GM18951 (cell line): Measurements from ENCODE around the gene BICC1.

ENCODE experiments used
- POLR2A ChIP-seq: IDR thresholded peaks from 4 replicates; pipeline ENCODE4 v1.6.1; 2011; ENCODE audit warnings: mild to moderate bottlenecking; ENCODE audit not compliant: insufficient read length, insufficient read depth; ENCODE audit errors: extremely low read depth
- in situ Hi-C: fragments of 300-500 bp; cut with MboI; formaldehyde crosslinking; loops from one replicate; pipeline ENCODE4 v1.12.0; 2022; ENCODE audit warnings: low sequenced_read_pairs, mixed read lengths, inconsistent platforms; ENCODE audit not compliant: unreplicated experiment

BICC1 gene

DNA sequence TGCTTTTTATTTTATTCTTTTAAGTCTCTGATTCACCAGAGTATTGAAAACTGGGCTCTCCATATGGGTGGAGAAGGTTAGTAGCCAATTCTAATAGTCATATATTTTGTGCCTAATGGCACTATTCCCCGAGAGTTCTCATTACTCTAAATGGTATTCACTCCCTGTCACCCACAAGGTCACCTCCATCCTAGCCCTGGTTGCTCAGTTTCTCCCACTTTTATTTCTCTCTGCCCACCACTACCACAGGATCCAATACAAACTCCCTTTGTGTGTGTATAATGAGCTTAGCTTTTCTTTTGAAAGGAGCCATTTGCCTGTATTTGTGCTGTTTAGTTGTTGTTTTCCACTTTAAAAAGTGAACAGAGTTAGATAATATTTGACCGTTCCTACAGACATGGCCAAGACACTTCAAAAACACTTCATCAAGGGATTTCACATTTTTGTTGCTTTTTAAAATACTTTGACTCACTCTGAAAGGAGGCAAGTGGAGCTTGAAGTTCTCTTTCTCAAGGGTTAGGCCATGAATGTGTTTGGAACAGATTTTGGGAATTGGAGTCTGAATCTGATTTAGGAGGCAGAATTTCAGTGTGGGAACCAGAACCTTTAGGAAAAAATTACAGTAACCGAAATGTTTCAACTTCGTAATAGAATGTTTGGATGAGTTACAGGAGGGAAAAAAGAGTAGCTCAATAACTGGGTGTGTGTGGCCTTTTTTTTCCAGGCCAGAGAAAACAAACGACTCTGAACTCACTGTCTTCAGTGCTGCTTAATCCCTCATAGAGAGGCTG, 321.3 kb downstream of the BICC1 start:
- TF ChIP-seq POLR2A: no peak
- in situ Hi-C loops: no loop called here

DNA sequence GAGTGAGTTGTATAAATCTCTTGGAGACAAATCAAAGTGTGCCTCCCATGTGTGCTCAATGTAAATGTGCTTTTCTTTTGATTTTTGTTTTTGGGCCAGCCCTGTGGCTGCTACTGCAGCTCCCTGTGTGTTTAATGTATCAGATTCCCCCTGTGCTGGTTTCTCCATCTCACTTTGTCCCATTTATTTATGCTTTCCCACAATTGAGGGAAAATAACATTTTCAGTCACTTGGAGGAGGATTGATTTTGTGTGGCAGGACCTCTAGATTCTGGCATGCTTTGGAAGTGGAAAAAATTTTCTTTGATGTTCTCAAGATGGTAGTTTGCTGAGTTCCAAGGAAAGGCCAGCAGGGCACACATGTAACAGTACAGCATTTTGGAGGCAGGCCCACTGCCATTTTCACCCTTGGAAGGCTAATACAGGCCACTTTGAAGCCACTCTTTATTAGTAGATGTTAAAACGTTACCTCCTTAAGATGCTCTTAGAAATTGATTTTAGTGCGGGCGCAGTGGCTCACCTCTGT, 323.6 kb downstream of the BICC1 start:
- no peak for TF ChIP-seq POLR2A
- in situ Hi-C loops: no loop called here

DNA sequence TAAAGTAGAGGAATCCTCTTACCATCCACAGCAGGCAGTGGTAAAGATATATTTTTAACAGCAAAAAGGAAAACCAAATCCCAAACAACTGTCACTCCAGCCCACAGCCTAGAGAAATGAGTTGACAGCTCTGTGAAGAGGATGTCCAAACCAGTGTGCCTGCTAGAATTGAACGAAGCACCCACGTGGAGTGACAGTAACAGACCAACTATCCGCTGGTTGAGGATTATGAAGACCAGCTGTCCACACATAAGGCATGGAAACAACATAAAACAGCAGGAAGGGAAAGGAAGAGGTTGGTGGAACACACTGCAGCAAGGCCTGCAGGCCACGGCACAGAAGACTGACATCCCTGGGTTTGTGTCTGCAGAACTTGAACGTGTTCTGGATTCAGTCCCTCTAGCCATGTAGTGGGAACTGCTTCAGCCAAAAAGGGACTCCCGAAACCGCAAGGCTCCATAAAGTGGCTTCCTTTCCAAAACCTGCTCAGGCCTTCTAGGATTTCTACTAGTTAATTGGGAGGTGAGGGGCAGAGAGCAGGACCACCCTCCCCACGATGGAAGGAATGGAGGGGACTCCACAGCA, 324.4 kb downstream of the BICC1 start:
- in situ Hi-C loops: no loop called here
- TF ChIP-seq POLR2A: no peak

GRCh38 chr10:58837826-58838225, 325.2 kb downstream of the BICC1 start:
- in situ Hi-C loops: no loop called here
- no peak for TF ChIP-seq POLR2A

DNA sequence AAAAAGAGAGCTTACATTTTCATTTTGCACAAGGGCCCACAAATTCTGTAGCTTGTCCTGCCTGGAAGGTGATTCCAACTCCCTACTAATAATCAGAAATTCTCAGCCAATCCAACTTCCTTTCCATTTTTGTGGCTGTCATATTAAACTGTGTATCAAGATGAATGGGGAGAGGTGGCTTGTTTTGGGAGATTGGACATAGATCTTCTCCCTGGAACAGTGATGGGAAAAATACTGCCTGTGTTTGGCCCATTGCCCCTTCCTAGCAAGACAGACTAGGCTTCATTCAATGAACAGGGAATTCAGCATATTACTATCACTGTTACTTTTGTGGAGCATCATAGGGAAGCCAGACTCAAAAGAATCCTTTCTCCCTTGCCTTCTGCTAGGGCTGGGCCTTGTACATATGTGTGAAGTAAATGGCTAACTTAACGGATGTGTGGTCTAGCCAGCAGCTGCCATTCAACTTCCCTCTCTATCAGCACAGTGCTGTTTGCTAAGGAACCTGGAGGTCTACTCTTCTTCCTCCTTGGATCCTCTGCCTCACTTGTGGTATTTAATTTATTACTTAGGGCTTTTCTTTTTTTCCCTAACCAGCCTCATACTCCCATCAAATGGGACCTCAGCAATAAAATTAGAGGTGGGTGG, 326.0 kb downstream of the BICC1 start:
- in situ Hi-C loops: no loop called here
- no peak for TF ChIP-seq POLR2A

- in situ Hi-C loops: no loop called here
These were observed 327.1 kb downstream of the BICC1 start for GRCh38 chr10:58839771-58840170.

GRCh38 chr10:58840840-58841435, 328.3 kb downstream of the BICC1 start:
- TF ChIP-seq POLR2A: no peak
- in situ Hi-C loops: no loop called here

More at GRCh38 chr10:58839771-58840170, 327.1 kb downstream of the BICC1 start:
- no peak for TF ChIP-seq POLR2A

DNA sequence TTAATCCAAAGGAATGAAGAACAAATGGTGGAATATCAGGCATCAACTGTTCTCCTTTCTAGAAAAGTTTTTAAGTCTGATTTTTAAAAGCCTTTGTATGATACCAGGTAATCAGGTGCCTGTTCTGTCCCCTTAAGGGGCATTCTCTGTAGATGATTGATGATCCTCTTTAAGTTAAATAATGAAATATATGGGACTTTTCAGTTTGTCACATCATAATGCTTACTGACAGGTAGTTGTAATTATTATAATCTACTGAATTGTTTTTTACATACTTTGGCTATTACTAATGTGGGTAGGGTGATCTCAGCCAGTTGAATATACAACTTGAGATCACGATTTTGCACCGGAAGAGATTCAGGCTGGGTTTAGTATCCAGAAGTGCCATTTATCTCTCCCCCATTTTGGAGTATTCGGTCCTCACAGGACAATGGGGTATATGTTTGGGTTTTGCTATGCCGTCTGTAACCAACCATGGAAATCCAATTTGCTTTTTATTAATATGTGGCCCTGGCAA, 330.2 kb downstream of the BICC1 start:
- TF ChIP-seq POLR2A: no peak
- in situ Hi-C loops: no loop called here

DNA sequence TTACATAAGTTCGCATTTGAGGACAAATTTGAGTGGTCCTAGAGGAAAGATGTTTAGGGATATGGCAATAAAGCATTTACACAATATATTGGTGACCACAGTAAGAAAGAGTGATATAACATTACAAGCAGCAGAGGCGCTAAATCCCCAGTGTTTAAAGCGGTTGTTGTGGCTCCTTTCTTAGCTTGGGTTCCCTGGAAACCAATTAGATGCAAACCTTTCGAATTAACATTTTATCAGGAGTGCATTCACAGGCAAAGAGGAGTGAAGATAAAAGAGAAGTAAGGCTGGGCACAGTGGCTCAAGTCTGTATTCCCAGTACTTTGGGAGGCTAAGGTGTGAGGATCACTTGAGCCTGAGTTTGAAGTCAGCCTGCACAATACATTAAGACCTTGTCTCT, 331.1 kb downstream of the BICC1 start:
- in situ Hi-C loops: no loop called here

GRCh38 chr10:58844680-58845079, 332.0 kb downstream of the BICC1 start:
- TF ChIP-seq POLR2A: no peak
- in situ Hi-C loops: no loop called here

More for the DNA sequence above, 331.1 kb downstream of the BICC1 start:
- TF ChIP-seq POLR2A: no peak

- no peak for TF ChIP-seq POLR2A
- in situ Hi-C loops: no loop called here
These were observed 334.2 kb downstream of the BICC1 start for GRCh38 chr10:58846856-58847255.

- in situ Hi-C loops: no loop called here
These were observed 338.9 kb downstream of the BICC1 start for GRCh38 chr10:58851606-58852005.

GRCh38 chr10:58853668-58854067, 341.0 kb downstream of the BICC1 start:
- no peak for TF ChIP-seq POLR2A
- in situ Hi-C loops: no loop called here

More at GRCh38 chr10:58851606-58852005, 338.9 kb downstream of the BICC1 start:
- no peak for TF ChIP-seq POLR2A
